ENCODE results near the gene RAB30.

RAB30 gene

GRCh38 chr11:83047515-83048225, 24.0 kb downstream of the RAB30 start:
- ATAC-seq (ENCODE audit: low read depth): no peak
- no peak for DNase-seq (ENCODE audit: low spot score)
- peaks cover 45% of the 10 kb centered on the region for H3K4me1 ChIP-seq (ENCODE audit: insufficient read depth, poor library complexity, severe bottlenecking)
- no peaks in the 10 kb centered on the region for H3K9me3 ChIP-seq (ENCODE audit: severe bottlenecking)
- H3K36me3 ChIP-seq (ENCODE audit: low read depth): no peaks in the 10 kb centered on the region
- no peaks in the 10 kb centered on the region for H3K27me3 ChIP-seq (ENCODE audit: insufficient read depth, poor library complexity, severe bottlenecking)
- no peak for TF ChIP-seq CTCF (IDR thresholded peaks at IDR 0.05; ENCODE audit: poor library complexity, severe bottlenecking)
- no peak overlapping the region for H3K27ac ChIP-seq (ENCODE audit: poor library complexity, severe bottlenecking)
- H3K4me3 ChIP-seq (ENCODE audit: severe bottlenecking): no peak overlapping the region

GRCh38 chr11:83046621-83047172, 25.0 kb downstream of the RAB30 start:
- no peaks in the 10 kb centered on the region for H3K27me3 ChIP-seq (ENCODE audit: insufficient read depth, poor library complexity, severe bottlenecking)
- no peaks in the 10 kb centered on the region for H3K9me3 ChIP-seq (ENCODE audit: severe bottlenecking)
- peaks cover 39% of the 10 kb centered on the region for H3K4me1 ChIP-seq (ENCODE audit: insufficient read depth, poor library complexity, severe bottlenecking)
- ATAC-seq (ENCODE audit: low read depth) (no peak), DNase-seq (ENCODE audit: low spot score) (no peak)
- H3K27ac ChIP-seq (ENCODE audit: poor library complexity, severe bottlenecking): no peak overlapping the region
- no peak overlapping the region for H3K4me3 ChIP-seq (ENCODE audit: severe bottlenecking)
- no peak for TF ChIP-seq CTCF (IDR thresholded peaks at IDR 0.05; ENCODE audit: poor library complexity, severe bottlenecking)
- no peaks in the 10 kb centered on the region for H3K36me3 ChIP-seq (ENCODE audit: low read depth)

GRCh38 chr11:83044958-83045712, 26.6 kb downstream of the RAB30 start:
- Histone ChIP-seq H3K27me3 (ENCODE audit: insufficient read depth, poor library complexity, severe bottlenecking) (no peaks in the 10 kb centered on the region), H3K4me1 (ENCODE audit: insufficient read depth, poor library complexity, severe bottlenecking) (peaks cover 27% of the 10 kb centered on the region), H3K27ac (ENCODE audit: poor library complexity, severe bottlenecking) (peak overlapping the region; percentile 41), H3K9me3 (ENCODE audit: severe bottlenecking) (no peaks in the 10 kb centered on the region), H3K36me3 (ENCODE audit: low read depth) (no peaks in the 10 kb centered on the region), H3K4me3 (ENCODE audit: severe bottlenecking) (no peak overlapping the region)
- ATAC-seq (ENCODE audit: low read depth) (peak; percentile 97), DNase-seq (ENCODE audit: low spot score) (no peak)
- TF ChIP-seq CTCF (IDR thresholded peaks at IDR 0.05; ENCODE audit: poor library complexity, severe bottlenecking): no peak

- Histone ChIP-seq H3K36me3 (ENCODE audit: low read depth) (no peaks in the 10 kb centered on the region), H3K4me1 (ENCODE audit: insufficient read depth, poor library complexity, severe bottlenecking) (peaks cover 27% of the 10 kb centered on the region), H3K4me3 (ENCODE audit: severe bottlenecking) (no peak overlapping the region), H3K27ac (ENCODE audit: poor library complexity, severe bottlenecking) (no peak overlapping the region), H3K27me3 (ENCODE audit: insufficient read depth, poor library complexity, severe bottlenecking) (no peaks in the 10 kb centered on the region), H3K9me3 (ENCODE audit: severe bottlenecking) (no peaks in the 10 kb centered on the region)
- TF ChIP-seq CTCF (IDR thresholded peaks at IDR 0.05; ENCODE audit: poor library complexity, severe bottlenecking): no peak
- ATAC-seq (ENCODE audit: low read depth) (no peak), DNase-seq (ENCODE audit: low spot score) (no peak)
Measured at GRCh38 chr11:83042964-83043711, 28.6 kb downstream of the RAB30 start.
